Renal cortex interstitium (tissue), 11 donors: ENCODE results near the gene BRI3. TPM values are rescaled to one million over a fixed set of nuclear protein-coding genes. Genes with fewer than 3 reads are reported as not detected.
A peak's percentile ranks its signal among the peaks of the same experiment; 100 is the strongest.

Experiments
- DNase-seq, 11 donors: peaks; one replicate each; pipeline ENCODE4 v3.0.0-alpha.2; 2013; ENCODE audit warnings: low read depth in 9 of 11, low spot score in 4 of 11; ENCODE audit errors: extremely low read depth in 1 of 11
- polyA plus RNA-seq, 3 donors: library from polyadenylated mRNA; unstranded; fragments of 120-200 nt; gene quantifications; one replicate each; pipeline ENCODE4 v1.2.1, GENCODE V29; 2013; ENCODE audit not compliant: insufficient read length in 3 of 3

Gene BRI3
- polyA plus RNA-seq, 3 donors = 95.6 to 105 (median 104) TPM

DNA sequence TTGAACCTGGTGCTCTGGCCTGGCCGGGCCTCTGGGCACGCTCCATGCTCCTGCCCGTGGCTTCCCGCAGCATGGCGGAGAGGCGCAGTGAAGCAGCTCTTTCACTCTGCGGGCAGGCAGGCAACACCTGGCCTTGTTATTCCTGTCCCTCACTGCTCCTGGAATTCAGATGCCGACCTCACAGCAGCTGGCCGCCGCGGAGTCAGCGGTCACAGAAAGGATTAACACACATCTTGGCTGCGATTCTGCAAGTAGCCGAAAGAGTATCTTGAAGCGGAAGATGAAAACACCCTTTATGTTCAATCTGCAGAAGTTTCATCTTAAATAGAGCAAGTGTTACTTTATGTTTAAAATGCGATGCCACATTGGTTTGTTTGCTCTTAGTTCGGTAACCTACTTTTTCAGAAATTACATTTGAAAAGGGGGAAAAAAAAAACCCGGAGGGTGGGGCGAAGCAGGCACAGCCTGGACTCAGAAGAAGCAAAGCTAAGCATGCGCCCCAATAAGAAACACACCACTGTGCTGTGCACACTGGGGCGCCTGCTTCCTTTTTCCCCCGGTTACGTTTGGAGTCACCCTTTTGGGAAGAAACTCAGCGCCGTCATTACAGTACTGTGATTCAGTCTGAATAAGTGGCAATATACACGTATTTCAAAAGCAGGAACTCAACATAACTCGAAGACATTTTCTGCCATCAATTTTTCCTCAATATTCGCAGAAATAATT lies 42.3 kb downstream of the BRI3 start:
- DNase-seq = peak in 3 of 11 donors; percentile 11 to 29 (median 11)

DNA sequence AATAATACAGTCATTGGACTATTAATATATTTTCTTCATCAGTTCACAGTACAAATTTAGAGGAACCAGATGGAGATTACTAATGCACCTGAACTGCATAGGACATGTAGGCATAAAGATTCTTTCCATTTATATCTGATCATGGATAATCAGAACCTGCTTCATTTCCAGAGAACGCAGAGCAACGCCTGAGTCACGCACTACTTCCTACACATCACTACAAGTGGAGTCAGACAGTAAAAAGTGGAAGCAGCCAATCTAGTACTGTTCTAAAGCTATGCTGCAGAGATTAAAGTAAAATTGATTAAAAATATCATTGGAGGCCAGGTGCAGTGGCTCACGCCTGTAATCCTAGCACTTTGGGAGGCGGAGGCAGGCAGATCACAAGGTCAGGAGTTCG lies 43.3 kb downstream of the BRI3 start:
- no peak for DNase-seq

DNA sequence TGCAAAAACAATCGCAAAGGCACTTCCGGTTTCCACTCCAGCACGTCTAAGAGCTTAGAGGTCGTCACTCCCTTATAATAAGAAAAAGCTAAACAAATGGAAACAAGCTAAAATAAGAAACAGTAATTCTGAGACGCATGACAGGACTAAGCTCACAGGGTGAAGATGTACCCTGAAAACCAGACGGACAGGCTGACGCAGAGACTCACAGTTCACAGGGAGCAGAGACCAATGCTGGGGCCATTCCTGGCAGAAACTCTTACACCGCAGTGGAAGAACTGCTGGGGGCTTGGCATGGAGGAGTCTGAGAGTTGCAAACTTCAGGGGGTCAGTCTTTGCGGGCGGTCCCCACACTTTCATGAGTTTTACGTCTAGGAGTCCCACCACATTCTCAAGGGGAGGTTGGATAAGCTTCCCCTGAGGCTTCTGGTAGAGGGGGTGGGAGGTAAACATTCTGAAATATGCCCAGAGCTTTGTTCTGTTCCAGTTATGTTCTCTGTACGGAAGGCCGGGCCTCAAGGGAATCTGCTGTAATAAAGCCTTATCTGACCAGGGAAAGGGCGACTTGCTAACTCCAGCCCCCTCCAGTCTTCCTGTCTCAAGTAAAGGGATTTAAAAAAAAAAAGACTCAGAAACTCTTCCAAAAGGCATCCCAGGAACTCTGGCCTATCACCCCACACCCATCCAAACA lies 47.8 kb downstream of the BRI3 start:
- no peak for DNase-seq

DNA sequence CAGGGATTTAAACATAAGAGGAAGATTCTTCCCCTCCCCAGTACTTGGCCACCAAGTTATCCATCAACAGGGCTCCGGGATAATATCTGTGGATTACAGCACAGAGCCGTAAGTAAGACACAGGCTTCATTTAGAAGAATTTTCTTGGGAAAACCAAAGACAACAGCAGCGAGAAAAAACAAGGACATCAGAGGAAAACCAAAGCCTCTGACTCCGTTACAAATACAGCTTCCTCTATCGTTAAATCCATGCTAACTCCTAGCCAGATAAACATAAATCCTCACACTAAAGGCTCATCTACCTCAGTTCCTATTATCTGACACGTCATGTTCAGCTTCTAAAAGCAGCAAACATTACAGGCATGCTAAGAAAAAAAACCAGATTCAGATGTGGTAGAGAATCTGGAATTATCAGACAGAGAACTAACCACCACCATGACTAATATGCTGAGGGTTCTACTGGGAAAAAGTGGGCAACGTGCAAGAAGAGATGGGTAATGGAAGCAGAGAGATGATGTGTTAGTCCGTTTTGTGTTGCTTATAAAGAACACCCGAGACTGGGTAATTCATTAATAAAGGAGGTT lies 48.4 kb downstream of the BRI3 start:
- DNase-seq = no peak

DNA sequence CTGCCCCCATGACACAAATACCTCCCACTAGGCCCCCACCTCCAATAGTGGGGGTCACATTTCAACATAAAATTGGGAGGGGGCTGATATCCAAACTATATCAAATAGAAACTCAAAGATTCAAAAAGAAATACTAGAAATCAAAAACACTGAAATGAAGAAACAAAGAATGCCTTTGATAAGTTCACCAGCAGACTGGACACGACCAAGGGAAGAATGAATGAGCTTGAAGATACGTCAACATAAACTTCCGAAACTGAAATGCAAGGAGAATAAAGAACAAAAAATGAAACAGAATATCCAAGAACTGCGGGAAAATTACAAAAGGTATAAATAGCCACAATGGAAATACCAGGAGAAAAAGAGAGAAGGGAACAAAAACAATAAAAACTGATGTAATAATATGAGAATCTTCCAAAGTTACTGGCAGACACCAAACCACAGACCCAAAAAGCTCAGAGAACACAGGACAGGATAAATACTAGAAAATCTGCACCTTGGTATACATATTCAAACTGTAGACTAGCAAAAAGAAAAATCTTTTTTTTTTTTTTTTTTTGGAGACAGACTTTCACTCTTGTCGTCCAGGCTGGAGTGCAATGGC lies 49.5 kb downstream of the BRI3 start:
- DNase-seq = no peak

DNA sequence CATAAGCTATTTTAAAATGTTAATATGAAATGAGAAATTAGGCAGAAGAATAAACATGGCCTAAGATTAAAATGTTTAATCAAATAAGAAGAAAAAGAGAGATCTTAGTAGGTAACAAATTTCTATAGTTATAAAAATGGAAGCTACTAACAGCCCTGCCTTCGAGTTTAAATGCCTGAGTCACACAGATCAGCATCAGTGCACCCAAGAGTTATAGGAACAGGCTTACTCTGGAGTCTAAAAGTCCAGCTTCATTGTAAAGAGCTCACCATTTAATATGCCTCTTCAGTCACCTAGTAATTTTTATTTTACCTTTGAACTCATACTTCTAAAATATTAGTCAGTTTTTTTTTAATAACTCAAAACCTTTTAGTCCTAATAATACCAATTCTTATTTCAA lies 52.6 kb downstream of the BRI3 start:
- DNase-seq = no peak

DNA sequence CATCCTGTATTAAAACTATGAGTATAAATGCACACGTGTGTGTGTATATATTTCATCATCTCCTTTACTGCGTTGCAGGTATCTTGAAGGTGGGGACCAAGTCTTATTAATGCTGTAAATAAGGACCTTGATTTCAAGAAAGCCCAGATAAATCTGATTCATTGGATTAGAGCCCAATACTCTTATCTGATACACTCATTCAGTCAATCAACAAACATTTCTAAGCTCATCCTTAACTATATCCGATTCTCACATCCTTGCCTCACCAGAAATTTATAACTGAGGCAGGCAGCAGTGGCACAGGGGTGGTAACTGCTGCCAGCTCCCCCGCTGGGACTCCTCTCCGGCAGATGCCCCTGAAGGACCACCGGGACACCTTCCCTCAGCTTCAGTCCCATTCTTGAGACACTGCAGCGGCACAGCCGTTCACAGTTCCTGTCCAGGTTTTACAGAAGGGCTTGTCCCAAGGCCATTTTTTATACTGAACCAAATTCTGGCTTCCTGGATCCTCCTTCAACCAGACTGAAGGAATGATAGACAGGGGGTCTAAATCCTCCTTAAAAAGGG lies 54.0 kb downstream of the BRI3 start:
- no peak for DNase-seq

DNA sequence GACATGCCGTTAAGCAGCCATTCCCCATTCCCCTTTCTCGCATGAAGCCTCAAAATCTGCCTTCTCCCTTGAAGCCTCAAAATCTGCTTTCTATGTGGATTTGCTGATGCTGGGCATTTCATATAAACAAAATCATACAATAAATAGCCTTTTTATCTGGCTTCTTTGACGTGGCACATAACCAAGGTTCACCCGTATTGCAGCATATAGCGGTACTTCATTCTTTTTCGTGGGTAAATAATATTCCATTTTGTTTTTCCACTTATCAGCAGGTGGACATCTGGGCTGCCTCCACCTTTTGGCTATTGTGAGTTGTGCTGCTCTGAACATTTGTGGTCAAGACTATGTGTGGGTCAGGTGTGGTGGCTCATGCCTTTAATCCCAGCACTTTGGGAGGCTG lies 57.0 kb downstream of the BRI3 start:
- DNase-seq = no peak

DNA sequence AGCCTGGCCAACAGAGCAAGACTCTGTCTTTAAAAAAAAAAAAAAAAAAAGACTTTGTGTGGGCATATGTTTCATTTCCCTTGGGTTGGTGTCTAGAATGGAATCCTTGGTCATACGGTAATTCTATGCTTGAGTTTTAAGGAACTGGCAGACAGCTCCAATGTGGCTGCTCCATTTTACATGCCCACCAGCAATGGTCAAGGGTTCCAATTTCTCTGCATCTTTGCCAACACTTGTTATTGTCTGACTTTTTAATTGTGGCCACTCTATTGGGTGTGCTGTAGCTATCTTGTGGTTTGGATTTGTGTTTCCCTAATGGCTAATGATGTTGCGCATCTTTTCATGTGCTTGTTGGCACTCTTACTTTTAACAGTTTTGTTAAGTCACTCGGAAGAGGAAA lies 57.6 kb downstream of the BRI3 start:
- no peak for DNase-seq

DNA sequence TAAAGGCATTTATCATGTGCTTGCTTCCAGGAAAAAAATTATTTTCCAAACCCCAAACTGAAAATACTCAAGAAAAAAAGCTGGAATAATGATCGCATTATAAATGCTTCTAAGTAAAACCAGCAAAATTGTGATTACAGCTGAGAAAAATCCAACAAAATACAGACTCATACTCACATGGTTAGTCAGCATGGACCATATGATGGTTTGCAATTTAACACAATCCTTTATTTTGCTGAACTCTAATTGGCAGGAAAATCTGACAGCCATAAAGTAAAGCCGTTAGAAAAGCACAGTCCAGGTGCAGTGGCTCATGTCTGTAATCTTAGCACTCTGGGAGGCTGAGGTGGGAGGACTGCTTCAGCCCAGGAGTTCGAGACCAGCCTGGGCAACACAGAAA lies 59.6 kb downstream of the BRI3 start:
- DNase-seq = no peak

Other genes with a start within 250 kb of the BRI3 start
- gene LMTK2, start 174.8 kb upstream of the BRI3 start, polyA plus RNA-seq = 10 to 100 TPM; 13.4 to 15.7 (median 13.7) TPM
- gene BHLHA15, start 70.2 kb upstream of the BRI3 start, polyA plus RNA-seq = under 1 TPM in 2 of 3 donors, not detected in 1; 0.19 to 0.42 TPM
- gene TECPR1, start 29.5 kb upstream of the BRI3 start, polyA plus RNA-seq = 10 to 100 TPM; 18.3 to 23.5 (median 19.4) TPM
- 10 to 100 TPM; 11.8 to 19.3 (median 15.0) TPM for gene BAIAP2L1, start 119.4 kb downstream of the BRI3 start, polyA plus RNA-seq